Panc1 (cell line): ENCODE measurements around the gene NDUFV3. TPM values are rescaled to one million over a fixed set of nuclear protein-coding genes. Genes with fewer than 3 reads are reported as not detected.

ENCODE experiments used
- ATAC-seq: fragments of 200-7000 bp; cut with Tn5 transposase; 2 replicates; pipeline ENCODE4 v1.9.1; 2020; ENCODE audit warnings: mild to moderate bottlenecking, moderate library complexity
- BruUV-seq: library from RNA; stranded (reverse); fragments of 400-500 nt; replicated peaks from 2 replicates; lab custom pipeline; 2021; lab: Mats Ljungman, UMichigan
- CTCF ChIA-PET: fragments of 300-600 bp; sonication (Branson Sonifier 250); formaldehyde crosslinking; loops from one replicate; lab custom pipeline; 2022; ENCODE audit warnings: antibody characterized with exemption; lab: Charles Lee
- POLR2A ChIA-PET: fragments of 300-600 bp; sonication (Branson Sonifier 250); formaldehyde crosslinking; loops from one replicate; lab custom pipeline; 2022; ENCODE audit warnings: antibody characterized with exemption; lab: Charles Lee
- DNase-seq: peaks from one replicate; pipeline ENCODE4 v3.0.0-alpha.2; 2010; ENCODE audit warnings: low read depth, low spot score
- H3K27ac ChIP-seq: 2 replicates; pipeline ENCODE4 v1.5.1; 2011; ENCODE audit warnings: mild to moderate bottlenecking, low read length, inconsistent platforms
- H3K27me3 ChIP-seq: fragments of 200-500 bp; sonication (Bioruptor generic); 2 replicates; pipeline ENCODE4 v1.6.0; 2014; ENCODE audit warnings: low read length, inconsistent platforms; ENCODE audit not compliant: control insufficient read depth, insufficient read depth
- H3K36me3 ChIP-seq: fragments of 200-500 bp; sonication (Bioruptor generic); 2 replicates; pipeline ENCODE4 v1.5.1; 2014; ENCODE audit warnings: inconsistent platforms, mild to moderate bottlenecking, low read length, moderate library complexity; ENCODE audit not compliant: control insufficient read depth, insufficient read depth
- H3K4me1 ChIP-seq: 2 replicates; pipeline ENCODE4 v1.5.1; 2011; ENCODE audit warnings: inconsistent platforms, mild to moderate bottlenecking, low read length, moderate library complexity; ENCODE audit not compliant: control insufficient read depth, insufficient read depth
- H3K4me3 ChIP-seq, 2 experiments: 2 replicates each; pipeline ENCODE4 v1.5.1; 2011 to 2012; ENCODE audit warnings: low read depth in 2 of 2, low read length in 2 of 2, mild to moderate bottlenecking in 2 of 2, inconsistent platforms in 1 of 2, moderate library complexity in 1 of 2
- H3K9me3 ChIP-seq: fragments of 200-500 bp; sonication (Bioruptor generic); 2 replicates; pipeline ENCODE4 v1.5.1; 2014; ENCODE audit warnings: low read depth, mild to moderate bottlenecking, inconsistent platforms, low read length, moderate library complexity; ENCODE audit not compliant: control insufficient read depth, insufficient read depth
- POLR2AphosphoS5 ChIP-seq: IDR thresholded peaks from 2 replicates; pipeline ENCODE4 v1.6.1; 2012; ENCODE audit warnings: mild to moderate bottlenecking, low read depth, low read length, moderate library complexity
- SIN3A ChIP-seq: IDR thresholded peaks from 2 replicates; pipeline ENCODE4 v1.6.1; 2012; ENCODE audit warnings: low read depth, mild to moderate bottlenecking, low read length, moderate library complexity, borderline replicate concordance; ENCODE audit not compliant: insufficient read depth
- TCF7L2 ChIP-seq: IDR thresholded peaks from 2 replicates; pipeline ENCODE4 v1.6.1; 2011; ENCODE audit warnings: mild to moderate bottlenecking, low read depth, low read length, inconsistent platforms
- in situ Hi-C: cut with HindIII; loops from 2 replicates; pipeline ENCODE4 v1.10.0; 2016; ENCODE audit warnings: low sequenced_read_pairs, low pct_unique_long_range_greater_than_20kb
- intact Hi-C: fragments of 100-400 bp; cut with micrococcal nuclease; formaldehyde crosslinking; loops from one replicate; pipeline ENCODE4 v1.10.0; 2022; ENCODE audit not compliant: unreplicated experiment
- total RNA-seq: library from RNA; stranded (reverse); gene quantifications from one replicate; pipeline ENCODE4 v1.2.1, GENCODE V29; 2021; ENCODE audit not compliant: unreplicated experiment
- TF ChIP-seq, protein P1 (sequence below): fragments of 450-650 bp; IDR thresholded peaks from 2 replicates; pipeline ENCODE4 v1.5.1; 2017; ENCODE audit warnings: mild to moderate bottlenecking
- TF ChIP-seq, protein P2 (sequence below), 2 experiments: IDR thresholded peaks; 2 replicates each; pipeline ENCODE4 v1.6.1; 2011 to 2012; ENCODE audit warnings: low read depth in 2 of 2, control low read depth in 1 of 2, low read length in 1 of 2, mild to moderate bottlenecking in 1 of 2, moderate library complexity in 1 of 2; ENCODE audit not compliant: insufficient read depth in 1 of 2

The NDUFV3 gene
- total RNA-seq, 1 experiment from 2014 or later: 21.1 TPM

DNA sequence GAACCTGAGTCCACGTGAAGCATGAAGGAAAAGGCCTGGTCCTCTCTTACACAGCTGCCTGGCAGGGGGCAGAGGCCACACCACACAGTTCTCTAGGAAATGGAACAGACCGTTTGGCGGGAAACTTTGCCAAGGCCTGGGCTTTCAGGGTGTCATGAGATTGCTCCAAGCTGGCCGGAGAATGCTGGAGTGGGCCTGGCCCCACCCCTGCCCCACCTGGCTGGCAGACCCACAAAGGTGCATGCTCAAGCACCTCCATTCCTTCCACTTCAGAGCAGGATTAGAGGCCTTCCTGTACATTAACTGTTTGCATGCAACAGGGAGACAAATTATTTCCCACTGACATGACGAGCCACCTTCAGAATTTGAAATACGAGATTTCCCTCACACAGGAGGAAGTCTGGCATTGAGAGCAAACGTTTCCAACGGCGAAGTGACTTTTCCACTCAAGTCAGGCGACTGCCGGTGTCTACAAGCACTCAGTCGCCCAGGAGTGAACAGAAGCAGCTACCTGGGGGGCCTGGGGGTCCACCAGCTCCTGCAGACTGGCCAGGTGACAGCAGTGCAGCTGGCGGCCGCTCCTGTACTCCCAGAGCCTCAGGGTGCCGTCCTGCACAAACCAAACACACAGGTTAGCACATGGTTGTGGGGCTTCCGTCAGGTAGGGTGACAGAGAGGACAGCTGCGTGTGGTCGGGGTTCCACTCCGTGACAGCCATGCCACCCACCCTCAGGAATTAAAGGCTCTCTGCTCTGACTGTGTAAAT lies 37.8 kb upstream of the NDUFV3 start:
- BruUV-seq: no TSS peak
- POLR2A ChIA-PET: no interaction called here
- no peaks in the 10 kb centered on the region for H3K27me3 ChIP-seq
- TF ChIP-seq TCF7L2 (no peak), POLR2AphosphoS5 (no peak), SIN3A (no peak)
- TF ChIP-seq, protein P1, sequence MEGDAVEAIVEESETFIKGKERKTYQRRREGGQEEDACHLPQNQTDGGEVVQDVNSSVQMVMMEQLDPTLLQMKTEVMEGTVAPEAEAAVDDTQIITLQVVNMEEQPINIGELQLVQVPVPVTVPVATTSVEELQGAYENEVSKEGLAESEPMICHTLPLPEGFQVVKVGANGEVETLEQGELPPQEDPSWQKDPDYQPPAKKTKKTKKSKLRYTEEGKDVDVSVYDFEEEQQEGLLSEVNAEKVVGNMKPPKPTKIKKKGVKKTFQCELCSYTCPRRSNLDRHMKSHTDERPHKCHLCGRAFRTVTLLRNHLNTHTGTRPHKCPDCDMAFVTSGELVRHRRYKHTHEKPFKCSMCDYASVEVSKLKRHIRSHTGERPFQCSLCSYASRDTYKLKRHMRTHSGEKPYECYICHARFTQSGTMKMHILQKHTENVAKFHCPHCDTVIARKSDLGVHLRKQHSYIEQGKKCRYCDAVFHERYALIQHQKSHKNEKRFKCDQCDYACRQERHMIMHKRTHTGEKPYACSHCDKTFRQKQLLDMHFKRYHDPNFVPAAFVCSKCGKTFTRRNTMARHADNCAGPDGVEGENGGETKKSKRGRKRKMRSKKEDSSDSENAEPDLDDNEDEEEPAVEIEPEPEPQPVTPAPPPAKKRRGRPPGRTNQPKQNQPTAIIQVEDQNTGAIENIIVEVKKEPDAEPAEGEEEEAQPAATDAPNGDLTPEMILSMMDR: no peak
- TF ChIP-seq, protein P2, sequence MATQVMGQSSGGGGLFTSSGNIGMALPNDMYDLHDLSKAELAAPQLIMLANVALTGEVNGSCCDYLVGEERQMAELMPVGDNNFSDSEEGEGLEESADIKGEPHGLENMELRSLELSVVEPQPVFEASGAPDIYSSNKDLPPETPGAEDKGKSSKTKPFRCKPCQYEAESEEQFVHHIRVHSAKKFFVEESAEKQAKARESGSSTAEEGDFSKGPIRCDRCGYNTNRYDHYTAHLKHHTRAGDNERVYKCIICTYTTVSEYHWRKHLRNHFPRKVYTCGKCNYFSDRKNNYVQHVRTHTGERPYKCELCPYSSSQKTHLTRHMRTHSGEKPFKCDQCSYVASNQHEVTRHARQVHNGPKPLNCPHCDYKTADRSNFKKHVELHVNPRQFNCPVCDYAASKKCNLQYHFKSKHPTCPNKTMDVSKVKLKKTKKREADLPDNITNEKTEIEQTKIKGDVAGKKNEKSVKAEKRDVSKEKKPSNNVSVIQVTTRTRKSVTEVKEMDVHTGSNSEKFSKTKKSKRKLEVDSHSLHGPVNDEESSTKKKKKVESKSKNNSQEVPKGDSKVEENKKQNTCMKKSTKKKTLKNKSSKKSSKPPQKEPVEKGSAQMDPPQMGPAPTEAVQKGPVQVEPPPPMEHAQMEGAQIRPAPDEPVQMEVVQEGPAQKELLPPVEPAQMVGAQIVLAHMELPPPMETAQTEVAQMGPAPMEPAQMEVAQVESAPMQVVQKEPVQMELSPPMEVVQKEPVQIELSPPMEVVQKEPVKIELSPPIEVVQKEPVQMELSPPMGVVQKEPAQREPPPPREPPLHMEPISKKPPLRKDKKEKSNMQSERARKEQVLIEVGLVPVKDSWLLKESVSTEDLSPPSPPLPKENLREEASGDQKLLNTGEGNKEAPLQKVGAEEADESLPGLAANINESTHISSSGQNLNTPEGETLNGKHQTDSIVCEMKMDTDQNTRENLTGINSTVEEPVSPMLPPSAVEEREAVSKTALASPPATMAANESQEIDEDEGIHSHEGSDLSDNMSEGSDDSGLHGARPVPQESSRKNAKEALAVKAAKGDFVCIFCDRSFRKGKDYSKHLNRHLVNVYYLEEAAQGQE (IDR thresholded peaks at IDR 0.05; ENCODE audit: insufficient read depth in 1 of 2, low read depth in 2 of 2, low read length in 1 of 2): no peak
- no peaks in the 10 kb centered on the region for H3K9me3 ChIP-seq
- intact Hi-C loops: no loop called here
- DNase-seq (no peak), ATAC-seq (no peak)
- no peak overlapping the region for H3K4me3 ChIP-seq
- CTCF ChIA-PET: interaction anchor here (0.6 kb wide), 1 partner anchor 174 kb away, joined by 4 read pairs; no protein-coding TSS in a partner anchor
- no peaks in the 10 kb centered on the region for H3K36me3 ChIP-seq
- H3K4me1 ChIP-seq: no peaks in the 10 kb centered on the region
- H3K27ac ChIP-seq: no peak overlapping the region
- in situ Hi-C loops: no loop called here

DNA sequence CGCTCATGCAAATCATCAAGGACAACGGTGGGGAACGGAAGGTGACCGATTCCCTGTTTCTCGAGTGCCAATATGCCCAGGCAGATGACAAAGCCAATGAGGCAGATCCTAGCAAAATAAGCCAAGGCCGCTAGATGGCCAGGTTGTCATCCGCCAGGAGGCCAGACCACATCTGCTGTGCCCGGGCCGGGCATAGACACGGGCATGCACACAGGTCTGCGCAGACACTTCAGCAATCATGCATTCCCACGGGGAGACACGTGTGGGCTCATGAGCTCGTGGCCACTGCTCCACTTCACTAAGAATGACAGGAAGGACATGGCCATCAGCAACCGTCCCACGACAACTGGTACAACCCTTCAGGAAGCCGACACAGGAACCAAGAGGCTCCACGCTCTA lies 37.2 kb upstream of the NDUFV3 start:
- POLR2A ChIA-PET: no interaction called here
- in situ Hi-C loops (no loop called here), intact Hi-C loops (no loop called here)
- Histone ChIP-seq H3K27me3 (no peaks in the 10 kb centered on the region), H3K4me1 (no peaks in the 10 kb centered on the region), H3K9me3 (no peaks in the 10 kb centered on the region), H3K36me3 (no peaks in the 10 kb centered on the region), H3K4me3 (no peak overlapping the region), H3K27ac (no peak overlapping the region)
- DNase-seq (no peak), ATAC-seq (no peak)
- TF ChIP-seq SIN3A (no peak), TCF7L2 (no peak), POLR2AphosphoS5 (no peak)
- TF ChIP-seq, protein P1: no peak
- TF ChIP-seq, protein P2 (IDR thresholded peaks at IDR 0.05; ENCODE audit: insufficient read depth in 1 of 2, low read depth in 2 of 2, low read length in 1 of 2): no peak
- CTCF ChIA-PET: no interaction called here
- no TSS peak for BruUV-seq
